ENCODE results near the gene SPINT1.

GRCh38 chr15:40832903-40833302 is 10.9 kb upstream of the SPINT1 start:
- no peak for TF ChIP-seq POLR2AphosphoS5 (IDR thresholded peaks at IDR 0.05; ENCODE audit: low read depth, low read length)
- no peak for TF ChIP-seq POLR2A (IDR thresholded peaks at IDR 0.05; ENCODE audit: low read depth, low read length)
- no peak for TF ChIP-seq TAF1 (IDR thresholded peaks at IDR 0.05; ENCODE audit: borderline replicate concordance, low read depth, low read length)

Measured in GM12892 (cell line).